Fibroblast of lung (primary cell): ENCODE data around the gene ADRA2C. TPM values are rescaled to one million over a fixed set of nuclear protein-coding genes. Genes with fewer than 3 reads are reported as not detected.

Source experiments
- DNase-seq, 2 donors: peaks; one replicate each; pipeline versions ENCODE4 v3.0.0 to v3.0.0-alpha.2; 2010; ENCODE audit warnings: low read depth in 2 of 2
- H2AFZ ChIP-seq: 2 replicates; pipeline ENCODE4 v1.5.1; 2012; ENCODE audit warnings: low read length, control low read depth, inconsistent platforms
- H3K27ac ChIP-seq: 2 replicates; pipeline ENCODE4 v1.5.1; 2011; ENCODE audit warnings: low read length, control low read depth; ENCODE audit not compliant: insufficient read depth
- H3K27me3 ChIP-seq: 2 replicates; pipeline ENCODE4 v1.5.1; 2011; ENCODE audit warnings: mild to moderate bottlenecking, low read length; ENCODE audit not compliant: control insufficient read depth, insufficient read depth
- H3K36me3 ChIP-seq: 2 replicates; pipeline ENCODE4 v1.5.1; 2011; ENCODE audit warnings: low read length; ENCODE audit not compliant: control insufficient read depth, insufficient read depth
- H3K4me1 ChIP-seq: 2 replicates; pipeline ENCODE4 v1.5.1; 2011; ENCODE audit warnings: low read length; ENCODE audit not compliant: control insufficient read depth, insufficient read depth; ENCODE audit errors: extremely low read depth
- H3K4me2 ChIP-seq: 2 replicates; pipeline ENCODE4 v1.5.1; 2011; ENCODE audit warnings: low read length, control low read depth; ENCODE audit not compliant: insufficient read depth; ENCODE audit errors: extremely low read depth
- H3K4me3 ChIP-seq, 4 experiments: fragments of 200-600 bp in 1 of 4; sonication (generic) in 1 of 4; replicated peaks in 1 of 4; 2 replicates each; pipeline ENCODE4 v1.5.1; 2011 to 2016; ENCODE audit warnings: low read length in 4 of 4, low read depth in 3 of 4, mild to moderate bottlenecking in 3 of 4, control low read depth in 2 of 4, inconsistent platforms in 1 of 4, mixed read lengths in 1 of 4; ENCODE audit not compliant: insufficient read depth in 1 of 4; ENCODE audit errors: control extremely low read depth in 1 of 4
- H3K79me2 ChIP-seq: 2 replicates; pipeline ENCODE4 v1.5.1; 2012; ENCODE audit warnings: mild to moderate bottlenecking, low read length, inconsistent platforms; ENCODE audit not compliant: control insufficient read depth, insufficient read depth
- H3K9ac ChIP-seq: 2 replicates; pipeline ENCODE4 v1.5.1; 2011; ENCODE audit warnings: mild to moderate bottlenecking, low read length, control low read depth; ENCODE audit not compliant: insufficient read depth
- H3K9me3 ChIP-seq: 2 replicates; pipeline ENCODE4 v1.5.1; 2012; ENCODE audit warnings: low read depth, low read length; ENCODE audit not compliant: control insufficient read depth, insufficient read depth
- H4K20me1 ChIP-seq: 2 replicates; pipeline ENCODE4 v1.5.1; 2011; ENCODE audit warnings: low read length; ENCODE audit not compliant: control insufficient read depth, insufficient read depth; ENCODE audit errors: extremely low read depth
- CTCF ChIP-seq, 2 donors: IDR thresholded peaks in 1 of 2; conservative IDR thresholded peaks in 1 of 2; 1 replicate in 1 of 2; 2 replicates in 1 of 2; pipeline ENCODE4 v1.5.1; 2011 to 2012; ENCODE audit warnings: low read length in 2 of 2, control low read depth in 1 of 2, inconsistent platforms in 1 of 2, low read depth in 1 of 2, mild to moderate bottlenecking in 1 of 2
- EZH2 ChIP-seq: IDR thresholded peaks from 2 replicates; pipeline ENCODE4 v1.5.1; 2012; ENCODE audit warnings: low read length, control low read depth, mild to moderate bottlenecking; ENCODE audit errors: missing control alignments
- polyA plus RNA-seq, 2 donors: library from polyadenylated mRNA; depleted of rRNA in 1 of 2; stranded (reverse) in 1 of 2; unstranded in 1 of 2; fragments of >200 nt; gene quantifications; 2 replicates each; pipeline ENCODE4 v1.2.1, GENCODE V29; 2011 to 2012; ENCODE audit warnings: missing spikeins in 1 of 2
- total RNA-seq: library from RNA; depleted of rRNA; stranded (reverse); fragments of >200 nt; gene quantifications from 2 replicates; pipeline ENCODE4 v1.2.1, GENCODE V29; 2014

The ADRA2C gene
- total and polyA plus RNA-seq, 2 donors (not counting 1 experiment from before 2014, with no cell fraction given), result 0.30 to 0.33 TPM

GRCh38 chr4:3765271-3766035 lies 732 bp upstream of the ADRA2C start:
- peak overlapping the region; percentile 51 for H3K4me2 ChIP-seq
- peak overlapping the region; percentile 41 for H2AFZ ChIP-seq
- peak overlapping the region in 2 of 4 experiments; percentile 29 to 45 for H3K4me3 ChIP-seq
- TF ChIP-seq EZH2 (no peak), CTCF (conservative IDR thresholded peaks at IDR 0.05 in 1 of 2, IDR thresholded peaks at IDR 0.05 in 1 of 2; ENCODE audit: low read depth in 1 of 2, low read length in 2 of 2) (no peak)
- no peaks in the 10 kb centered on the region for H4K20me1 ChIP-seq
- no peaks in the 10 kb centered on the region for H3K4me1 ChIP-seq
- peak; percentile 18 to 69 for DNase-seq
- H3K27me3 ChIP-seq, result peaks cover 10% of the 10 kb centered on the region
- no peaks in the 10 kb centered on the region for H3K79me2 ChIP-seq
- no peak overlapping the region for H3K9ac ChIP-seq
- no peaks in the 10 kb centered on the region for H3K9me3 ChIP-seq
- H3K27ac ChIP-seq, result no peak overlapping the region
- H3K36me3 ChIP-seq, result no peaks in the 10 kb centered on the region

DNA sequence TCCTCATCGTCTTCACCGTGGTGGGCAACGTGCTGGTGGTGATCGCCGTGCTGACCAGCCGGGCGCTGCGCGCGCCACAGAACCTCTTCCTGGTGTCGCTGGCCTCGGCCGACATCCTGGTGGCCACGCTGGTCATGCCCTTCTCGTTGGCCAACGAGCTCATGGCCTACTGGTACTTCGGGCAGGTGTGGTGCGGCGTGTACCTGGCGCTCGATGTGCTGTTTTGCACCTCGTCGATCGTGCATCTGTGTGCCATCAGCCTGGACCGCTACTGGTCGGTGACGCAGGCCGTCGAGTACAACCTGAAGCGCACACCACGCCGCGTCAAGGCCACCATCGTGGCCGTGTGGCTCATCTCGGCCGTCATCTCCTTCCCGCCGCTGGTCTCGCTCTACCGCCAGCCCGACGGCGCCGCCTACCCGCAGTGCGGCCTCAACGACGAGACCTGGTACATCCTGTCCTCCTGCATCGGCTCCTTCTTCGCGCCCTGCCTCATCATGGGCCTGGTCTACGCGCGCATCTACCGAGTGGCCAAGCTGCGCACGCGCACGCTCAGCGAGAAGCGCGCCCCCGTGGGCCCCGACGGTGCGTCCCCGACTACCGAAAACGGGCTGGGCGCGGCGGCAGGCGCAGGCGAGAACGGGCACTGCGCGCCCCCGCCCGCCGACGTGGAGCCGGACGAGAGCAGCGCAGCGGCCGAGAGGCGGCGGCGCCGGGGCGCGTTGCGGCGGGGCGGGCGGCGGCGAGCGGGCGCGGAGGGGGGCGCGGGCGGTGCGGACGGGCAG lies 792 bp downstream of the ADRA2C start:
- Histone ChIP-seq H4K20me1 (no peaks in the 10 kb centered on the region), H3K9ac (no peak overlapping the region), H3K27ac (no peak overlapping the region), H3K9me3 (no peaks in the 10 kb centered on the region), H3K27me3 (peaks cover 13% of the 10 kb centered on the region), H3K79me2 (no peaks in the 10 kb centered on the region), H3K4me3 (no peak overlapping the region), H2AFZ (no peak overlapping the region), H3K4me1 (no peaks in the 10 kb centered on the region), H3K36me3 (no peaks in the 10 kb centered on the region), H3K4me2 (no peak overlapping the region)
- TF ChIP-seq EZH2, result peak; percentile 93
- TF ChIP-seq CTCF (conservative IDR thresholded peaks at IDR 0.05 in 1 of 2, IDR thresholded peaks at IDR 0.05 in 1 of 2; ENCODE audit: low read depth in 1 of 2, low read length in 2 of 2), result no peak
- DNase-seq, result peak in 1 of 2 donors; percentile 7

GRCh38 chr4:3767570-3768288 lies 1.5 kb downstream of the ADRA2C start:
- peak in 1 of 2 donors; percentile 23 for DNase-seq
- H3K4me3 ChIP-seq, result no peak overlapping the region
- TF ChIP-seq EZH2 (no peak), CTCF (conservative IDR thresholded peaks at IDR 0.05 in 1 of 2, IDR thresholded peaks at IDR 0.05 in 1 of 2; ENCODE audit: low read depth in 1 of 2, low read length in 2 of 2) (peak in 1 of 2 donors; percentile 2)

More at GRCh38 chr4:3767570-3768288, 1.5 kb downstream of the ADRA2C start:
- Histone ChIP-seq H3K27me3 (peaks cover 13% of the 10 kb centered on the region), H3K4me1 (no peaks in the 10 kb centered on the region), H3K27ac (no peak overlapping the region), H3K79me2 (no peaks in the 10 kb centered on the region), H4K20me1 (no peaks in the 10 kb centered on the region), H2AFZ (no peak overlapping the region), H3K9ac (no peak overlapping the region), H3K9me3 (no peaks in the 10 kb centered on the region), H3K4me2 (no peak overlapping the region), H3K36me3 (no peaks in the 10 kb centered on the region)
